Common myeloid progenitor, CD34-positive (primary cell): ENCODE data around the gene LRIG2.
A peak's percentile ranks its signal among the peaks of the same experiment; 100 is the strongest.

Source experiments
- CTCF ChIA-PET: fragments of 350-600 bp; sonication (Branson Sonifier 250); formaldehyde crosslinking; loops from one replicate; lab custom pipeline; 2021; ENCODE audit warnings: antibody characterized with exemption; lab: Charles Lee
- POLR2A ChIA-PET: fragments of 350-600 bp; sonication (Branson Sonifier 250); formaldehyde crosslinking; loops from one replicate; lab custom pipeline; 2021; ENCODE audit warnings: antibody characterized with exemption; lab: Charles Lee
- DNase-seq, 3 donors: peaks; one replicate each; pipeline versions ENCODE4 v3.0.0 to v3.0.0-alpha.2; 2013
- H3K27ac ChIP-seq, 2 experiments: 1 replicate in 1 of 2; 2 replicates in 1 of 2; pipeline ENCODE4 v1.7.0; 2013; ENCODE audit warnings: inconsistent platforms in 2 of 2, low read length in 2 of 2, mild to moderate bottlenecking in 2 of 2, low read depth in 1 of 2, moderate library complexity in 1 of 2; ENCODE audit not compliant: severe bottlenecking in 2 of 2, insufficient read depth in 1 of 2, poor library complexity in 1 of 2
- H3K27me3 ChIP-seq, 5 experiments: replicated peaks in 2 of 5; 1 replicate in 3 of 5; 2 replicates in 2 of 5; pipeline versions ENCODE4 v1.6.1 to v1.7.0; 2013; ENCODE audit warnings: low read length in 4 of 5, mild to moderate bottlenecking in 2 of 5, moderate library complexity in 2 of 5, inconsistent platforms in 1 of 5; ENCODE audit not compliant: insufficient read depth in 5 of 5, control insufficient read depth in 4 of 5
- H3K36me3 ChIP-seq, 4 experiments: 1 replicate in 2 of 4; 2 replicates in 2 of 4; pipeline versions ENCODE4 v1.6.1 to v1.7.0; 2013; ENCODE audit warnings: low read length in 3 of 4, control low read depth in 1 of 4, mild to moderate bottlenecking in 1 of 4; ENCODE audit not compliant: control insufficient read depth in 4 of 4, insufficient read depth in 4 of 4
- H3K4me1 ChIP-seq, 4 experiments: 1 replicate in 3 of 4; 2 replicates in 1 of 4; pipeline versions ENCODE4 v1.6.1 to v1.7.1; 2013; ENCODE audit warnings: low read length in 3 of 4, mild to moderate bottlenecking in 3 of 4, control low read depth in 1 of 4, inconsistent platforms in 1 of 4, moderate library complexity in 1 of 4; ENCODE audit not compliant: control insufficient read depth in 4 of 4, insufficient read depth in 4 of 4; ENCODE audit errors: control extremely low read depth in 1 of 4
- H3K4me3 ChIP-seq, 7 experiments: 1 replicate in 4 of 7; 2 replicates in 3 of 7; pipeline versions ENCODE4 v1.5.1 to v1.7.0; 2013; ENCODE audit warnings: mild to moderate bottlenecking in 7 of 7, low read length in 6 of 7, moderate library complexity in 6 of 7, inconsistent platforms in 2 of 7, low read depth in 2 of 7, control low read depth in 1 of 7; ENCODE audit not compliant: insufficient read depth in 4 of 7, control insufficient read depth in 1 of 7; ENCODE audit errors: extremely low read depth in 1 of 7
- H3K9me3 ChIP-seq, 5 experiments: 1 replicate in 4 of 5; 2 replicates in 1 of 5; pipeline versions ENCODE4 v1.6.1 to v1.7.1; 2013; ENCODE audit warnings: low read length in 4 of 5, mild to moderate bottlenecking in 2 of 5, inconsistent platforms in 1 of 5, low read depth in 1 of 5, moderate library complexity in 1 of 5; ENCODE audit not compliant: control insufficient read depth in 4 of 5, insufficient read depth in 2 of 5; ENCODE audit errors: control extremely low read depth in 1 of 5
- WGBS: methylation state at CpG from one replicate; pipeline ENCODE4 v1.1.5; 2013; ENCODE audit not compliant: insufficient coverage; 5-methylcytosine and 5-hydroxymethylcytosine counted together

LRIG2 gene

DNA sequence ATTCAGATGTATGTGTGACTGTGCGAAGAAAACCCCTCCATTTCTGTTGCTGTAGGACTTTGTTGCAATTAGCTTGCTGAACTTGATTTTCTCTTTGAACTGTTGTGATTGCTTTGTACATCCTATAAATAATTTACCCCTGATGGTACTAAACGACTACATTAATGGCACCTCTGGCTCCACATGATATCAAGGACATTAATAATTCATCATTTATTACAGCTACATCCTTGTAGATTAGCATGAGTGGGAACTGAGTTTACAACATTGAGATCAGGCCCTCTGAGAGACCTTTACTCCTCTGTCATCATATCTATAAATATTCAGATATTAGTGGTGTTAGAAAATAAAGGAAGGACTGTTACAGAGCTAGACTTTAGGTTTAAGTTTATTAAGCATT is 13.5 kb downstream of the LRIG2 start:
- H3K9me3 ChIP-seq, result peaks cover 0 to 1% (median 0%) of the 10 kb centered on the region in 5 experiments
- no peaks in the 10 kb centered on the region for H3K27me3 ChIP-seq
- H3K36me3 ChIP-seq, result peaks cover 3 to 8% (median 5%) of the 10 kb centered on the region in 4 experiments
- no peak overlapping the region for H3K4me3 ChIP-seq
- DNase-seq, result no peak
- H3K27ac ChIP-seq, result no peak overlapping the region
- 100% methylated on average over 1 of the region's 2 CpGs for WGBS
- no peaks in the 10 kb centered on the region for H3K4me1 ChIP-seq
- ChIA-PET CTCF (interaction anchor here (1.3 to 2.8 kb wide), 3 partner anchors 10 to 13 kb away, joined by 3 to 11 read pairs (median 4); partner anchors contain the start of gene LRIG2), POLR2A (no interaction called here)

DNA sequence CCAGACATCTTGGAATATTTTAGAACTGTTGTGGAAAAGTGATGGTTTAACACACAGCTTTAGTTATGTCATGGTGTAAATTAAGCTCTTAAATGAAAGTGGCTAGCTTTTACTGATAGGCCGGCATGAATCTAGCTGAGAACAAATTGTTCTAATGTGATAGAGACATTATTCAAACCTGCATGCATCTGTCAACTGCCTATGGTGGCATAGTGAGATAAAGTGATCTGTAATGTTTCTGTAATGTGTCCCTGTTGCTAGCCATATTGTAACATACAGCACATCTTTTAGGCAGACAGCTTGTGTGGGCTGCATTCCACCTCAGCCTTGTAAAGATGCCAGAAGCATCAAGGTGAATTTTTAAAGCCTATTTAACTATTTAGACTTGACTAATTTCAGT is 16.0 kb downstream of the LRIG2 start:
- Histone ChIP-seq H3K36me3 (peaks cover 1 to 12% (median 6%) of the 10 kb centered on the region in 4 experiments), H3K4me3 (no peak overlapping the region), H3K9me3 (peaks cover 0 to 1% (median 0%) of the 10 kb centered on the region in 5 experiments), H3K27ac (no peak overlapping the region), H3K27me3 (no peaks in the 10 kb centered on the region), H3K4me1 (no peaks in the 10 kb centered on the region)
- DNase-seq, result peak in 2 of 3 donors; percentile 14 to 56
- ChIA-PET CTCF (interaction anchor here (1.5 to 2.0 kb wide), 2 partner anchors 10 to 16 kb away, joined by 3 to 11 read pairs; partner anchors contain the start of gene LRIG2), POLR2A (no interaction called here)
- 100% methylated on average over 1 of the region's 1 CpG for WGBS

DNA sequence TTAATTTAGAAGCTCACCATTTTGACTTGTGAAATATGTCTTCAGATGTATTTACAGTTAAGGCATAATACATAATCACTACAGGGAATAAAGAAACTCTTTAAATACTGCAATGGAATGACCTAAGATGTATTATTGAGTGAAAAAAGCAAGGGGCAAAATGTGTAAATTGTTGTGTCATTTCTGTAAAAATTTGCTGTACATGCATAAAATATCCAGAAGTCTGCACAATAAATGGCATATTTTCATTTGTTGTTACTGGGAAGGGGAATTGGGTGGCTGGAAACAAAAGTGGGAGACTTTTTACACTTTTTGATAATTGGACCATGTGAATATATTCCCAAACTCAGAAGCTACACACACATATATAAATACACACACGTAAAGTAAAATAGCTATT is 17.1 kb downstream of the LRIG2 start:
- no peak for DNase-seq
- ChIA-PET CTCF (interaction anchor here (0.7 to 2.0 kb wide), 3 partner anchors 11 to 708 kb away, joined by 3 to 11 read pairs (median 3); partner anchors contain the start of gene LRIG2), POLR2A (no interaction called here)
- no peaks in the 10 kb centered on the region for H3K4me1 ChIP-seq
- H3K27ac ChIP-seq, result no peak overlapping the region
- H3K27me3 ChIP-seq, result no peaks in the 10 kb centered on the region
- peaks cover 9 to 16% (median 12%) of the 10 kb centered on the region in 4 experiments for H3K36me3 ChIP-seq
- H3K4me3 ChIP-seq, result no peak overlapping the region
- no peaks in the 10 kb centered on the region for H3K9me3 ChIP-seq
- no CpG with 5 or more reads among the region's 1 CpG for WGBS

DNA sequence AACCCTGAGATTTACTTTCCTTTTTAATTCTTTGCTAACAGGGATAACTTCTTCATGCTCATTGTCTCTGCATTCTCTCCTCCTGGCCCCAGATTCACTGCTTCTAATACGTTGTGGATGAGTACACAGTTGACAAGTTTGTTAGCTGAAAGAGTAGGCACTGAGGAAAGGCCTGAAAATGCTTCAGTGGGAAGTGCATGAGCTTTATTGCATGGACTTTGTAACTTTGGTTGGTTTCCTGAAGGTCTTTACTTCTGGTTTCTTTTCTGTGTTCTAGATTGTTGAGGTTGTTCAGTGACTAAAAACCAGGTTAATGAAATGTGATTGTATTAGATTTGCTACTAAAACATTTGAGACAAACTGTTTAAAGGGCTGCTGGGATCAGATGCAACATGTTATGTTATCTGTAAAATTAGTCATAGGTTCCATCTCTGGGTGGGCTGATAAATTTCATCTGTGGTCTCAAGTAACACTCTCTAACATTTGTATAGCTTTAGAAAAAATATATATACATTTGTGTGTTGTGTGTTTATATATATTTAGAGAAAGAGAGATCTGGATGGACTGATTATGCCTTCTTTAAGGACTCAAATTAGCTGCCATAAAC is 19.1 kb downstream of the LRIG2 start:
- Histone ChIP-seq H3K4me3 (no peak overlapping the region), H3K27me3 (no peaks in the 10 kb centered on the region), H3K36me3 (peaks cover 16 to 34% (median 21%) of the 10 kb centered on the region in 4 experiments), H3K9me3 (no peaks in the 10 kb centered on the region), H3K27ac (no peak overlapping the region), H3K4me1 (no peaks in the 10 kb centered on the region)
- WGBS, result no CpG with 5 or more reads among the region's 1 CpG
- peak in 2 of 3 donors; percentile 2 to 3 for DNase-seq
- ChIA-PET CTCF (interaction anchor here (1.1 kb wide), 1 partner anchor 19 kb away, joined by 3 read pairs; the partner anchor contains the start of gene LRIG2), POLR2A (no interaction called here)

DNA sequence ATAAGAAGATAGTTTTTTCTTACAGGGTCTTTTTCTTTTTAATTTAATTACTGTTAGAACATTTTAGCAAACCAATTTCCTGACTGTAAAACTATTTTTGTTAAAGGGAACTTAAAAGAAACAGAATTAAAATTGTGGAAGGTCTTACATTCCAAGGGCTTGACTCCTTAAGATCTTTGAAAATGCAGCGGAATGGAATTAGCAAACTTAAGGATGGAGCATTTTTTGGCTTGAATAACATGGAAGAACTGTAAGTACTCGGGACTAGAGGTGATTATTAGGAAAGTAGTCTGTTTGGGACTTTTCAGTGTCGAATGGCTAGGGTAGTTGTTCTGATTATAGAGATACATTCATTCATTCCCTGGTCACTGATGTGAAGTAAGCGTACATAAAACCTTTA is 21.5 kb downstream of the LRIG2 start:
- CTCF ChIA-PET, result interaction anchor here (0.6 to 2.9 kb wide), 5 partner anchors 14 to 376 kb away, joined by 3 to 10 read pairs (median 3); partner anchors contain the start of gene LRIG2
- whole genome bisulfite sequencing, result 100% methylated on average over 2 of the region's 4 CpGs
- no peaks in the 10 kb centered on the region for H3K27me3 ChIP-seq
- H3K4me3 ChIP-seq, result no peak overlapping the region
- no peaks in the 10 kb centered on the region for H3K9me3 ChIP-seq
- no peak for DNase-seq
- peaks cover 16 to 57% (median 32%) of the 10 kb centered on the region in 4 experiments for H3K36me3 ChIP-seq
- no peak overlapping the region for H3K27ac ChIP-seq
- POLR2A ChIA-PET, result no interaction called here
- no peaks in the 10 kb centered on the region for H3K4me1 ChIP-seq

DNA sequence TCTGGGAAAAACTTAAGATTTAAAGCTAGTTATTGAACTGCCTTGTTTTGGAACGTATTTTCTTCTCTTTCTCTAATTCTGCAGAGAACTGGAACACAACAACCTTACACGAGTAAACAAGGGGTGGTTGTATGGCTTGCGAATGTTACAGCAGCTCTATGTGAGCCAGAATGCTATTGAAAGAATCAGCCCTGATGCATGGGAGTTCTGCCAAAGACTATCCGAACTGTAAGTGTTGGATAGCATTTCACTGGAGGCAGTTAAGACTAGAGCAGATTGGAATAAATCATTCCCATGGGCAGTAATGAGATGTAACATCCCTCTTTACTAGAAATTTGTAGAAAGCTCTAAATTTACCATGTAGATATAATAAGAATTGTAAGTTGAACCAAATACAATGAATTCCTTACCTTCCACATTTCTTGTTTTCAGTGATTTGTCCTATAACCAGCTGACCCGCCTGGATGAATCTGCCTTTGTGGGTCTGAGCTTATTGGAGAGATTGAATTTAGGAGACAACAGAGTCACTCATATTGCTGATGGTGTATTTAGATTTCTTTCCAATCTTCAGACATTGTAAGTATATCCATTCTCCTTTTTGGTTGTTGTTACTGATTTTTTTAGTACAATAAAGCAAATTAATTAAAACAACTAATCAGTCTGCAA is 22.9 kb downstream of the LRIG2 start:
- no peak overlapping the region for H3K4me3 ChIP-seq
- no peaks in the 10 kb centered on the region for H3K4me1 ChIP-seq
- 100% methylated on average over 2 of the region's 5 CpGs for WGBS
- H3K9me3 ChIP-seq, result no peaks in the 10 kb centered on the region
- H3K27ac ChIP-seq, result no peak overlapping the region
- peaks cover 17 to 70% (median 38%) of the 10 kb centered on the region in 4 experiments for H3K36me3 ChIP-seq
- POLR2A ChIA-PET, result no interaction called here
- CTCF ChIA-PET, result interaction anchor here (0.9 to 2.9 kb wide), 2 partner anchors 23 to 41 kb away, joined by 3 to 10 read pairs; partner anchors contain the start of gene LRIG2
- no peaks in the 10 kb centered on the region for H3K27me3 ChIP-seq
- DNase-seq, result no peak

DNA sequence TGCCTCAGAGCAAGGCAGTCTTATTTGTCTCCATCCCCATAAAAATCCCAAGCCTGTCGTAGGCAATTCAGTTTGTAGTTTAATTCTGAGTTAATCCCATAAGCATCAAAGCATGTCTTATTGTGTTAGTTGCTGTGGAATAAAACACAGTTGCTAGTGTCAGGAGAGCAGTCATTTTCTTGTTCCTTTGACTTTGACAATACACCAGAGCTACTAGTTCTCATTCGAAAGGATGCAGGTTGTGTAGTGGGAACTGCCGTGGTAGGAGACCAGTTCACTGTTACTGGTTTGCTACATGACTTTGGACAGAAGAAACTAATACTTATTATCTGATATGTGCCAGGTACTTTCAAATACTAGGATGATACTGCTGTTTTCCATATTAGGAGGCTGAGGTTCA is 23.5 kb downstream of the LRIG2 start:
- Histone ChIP-seq H3K9me3 (no peaks in the 10 kb centered on the region), H3K36me3 (peaks cover 22 to 74% (median 40%) of the 10 kb centered on the region in 4 experiments), H3K27ac (no peak overlapping the region), H3K4me1 (no peaks in the 10 kb centered on the region), H3K27me3 (no peaks in the 10 kb centered on the region), H3K4me3 (no peak overlapping the region)
- WGBS, result 100% methylated on average over 1 of the region's 3 CpGs
- ChIA-PET POLR2A (no interaction called here), CTCF (interaction anchor here (0.7 to 2.9 kb wide), 3 partner anchors 10 to 41 kb away, joined by 3 to 10 read pairs (median 3); partner anchors contain the start of gene LRIG2)
- DNase-seq, result no peak
